HG03135 (cell line): ENCODE results near the gene GNE.

ENCODE experiments used
- ATAC-seq: cut with Tn5 transposase; IDR thresholded peaks from one replicate; pipeline ENCODE4 v1.9.1; 2021; ENCODE audit warnings: mild to moderate bottlenecking, moderate library complexity; ENCODE audit not compliant: unreplicated experiment

GNE gene

GRCh38 chr9:36169708-36170107 lies 88.5 kb downstream of the GNE start:
- no peak for ATAC-seq

- ATAC-seq, result no peak
Observed at GRCh38 chr9:36169166-36169565, 89.1 kb downstream of the GNE start, which contains the start of gene CCIN. TSS of gene CCIN (plus strand) at chr9:36169388. CDS start at chr9:36169503, 115 bp downstream.

GRCh38 chr9:36166168-36166927 lies 91.9 kb downstream of the GNE start:
- no peak for ATAC-seq

- no peak for ATAC-seq
Observed at GRCh38 chr9:36165826-36166167, 92.5 kb downstream of the GNE start.

GRCh38 chr9:36164989-36165388 lies 93.3 kb downstream of the GNE start:
- ATAC-seq, result no peak
